GM10248 (cell line): ENCODE results near the gene SLC11A2.

Source experiments
- CTCF ChIA-PET: fragments of 300-600 bp; sonication (Branson Sonifier 250); formaldehyde crosslinking; extraction: SDS; loops from one replicate; lab custom pipeline; 2021; ENCODE audit warnings: antibody characterized with exemption; lab: Yijun Ruan, JAX
- POLR2A ChIA-PET: fragments of 350-650 bp; sonication (Branson Sonifier 250); formaldehyde crosslinking; extraction: SDS; loops from one replicate; lab custom pipeline; 2020; ENCODE audit warnings: antibody characterized with exemption; lab: Yijun Ruan, JAX
- DNase-seq: peaks from one replicate; pipeline ENCODE4 v3.0.0; 2012; ENCODE audit errors: extremely low spot score
- TF ChIP-seq, protein P1 (sequence below): IDR thresholded peaks from 2 replicates; pipeline ENCODE4 v1.5.1; 2012; ENCODE audit warnings: mild to moderate bottlenecking, low read depth; ENCODE audit errors: extremely low read depth, missing control alignments, control extremely low read depth

SLC11A2 gene

DNA sequence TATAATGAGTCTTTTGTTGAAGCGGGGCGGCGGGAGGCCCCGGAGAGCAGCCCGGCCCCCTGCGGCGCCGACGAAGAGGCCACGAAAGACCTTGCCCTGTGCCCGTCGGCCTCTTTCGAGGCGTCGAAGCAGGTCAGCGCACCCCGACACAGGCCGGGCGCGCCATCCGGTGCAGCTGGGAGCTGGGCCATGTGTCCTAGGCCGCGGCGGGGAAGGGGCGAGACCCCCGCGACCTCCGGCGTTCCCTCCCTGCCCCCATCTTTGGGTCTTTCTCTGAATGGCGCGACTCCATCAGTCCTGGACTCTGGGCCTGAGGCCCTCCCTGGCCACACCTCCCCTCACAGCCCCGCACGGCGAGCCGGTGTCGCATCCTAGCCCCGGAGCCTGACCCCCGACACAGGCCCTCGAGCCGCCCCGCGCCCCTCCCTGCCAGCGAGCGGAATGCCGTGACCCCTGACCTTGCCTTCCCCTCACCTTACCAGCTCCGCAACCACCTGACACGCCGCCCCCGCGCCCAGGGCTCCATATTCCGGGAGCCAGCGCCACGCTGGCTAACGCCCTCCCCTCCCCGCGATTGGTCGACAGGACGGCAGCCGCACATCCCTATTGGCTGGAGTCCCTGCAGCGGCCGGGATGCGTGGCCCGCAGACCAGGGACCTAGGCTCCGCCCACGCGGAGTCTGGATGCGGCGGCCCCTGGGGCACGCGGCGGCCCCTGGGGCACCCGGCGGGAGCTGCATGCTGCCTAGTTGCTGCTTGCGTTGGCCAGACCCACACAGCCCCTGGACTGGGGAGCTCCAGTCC lies at the start of gene SLC11A2:
SLC11A2 (minus strand) TSS at position 549 of the 803 bp plus-strand sequence. CDS start 15,656 bp downstream, outside the sequence.
- CTCF ChIA-PET, result interaction anchor here (0.8 to 2.4 kb wide), 11 partner anchors 9 to 261 kb away, joined by 3 to 14 read pairs (median 4); partner anchors contain the start of genes LETMD1 and POU6F1
- peak; percentile 97 for DNase-seq
- POLR2A ChIA-PET, result interaction anchor here (0.5 to 0.6 kb wide), 3 partner anchors 57 to 815 kb away, joined by 3 to 4 read pairs (median 3); no protein-coding TSS in a partner anchor
- TF ChIP-seq, protein P1, sequence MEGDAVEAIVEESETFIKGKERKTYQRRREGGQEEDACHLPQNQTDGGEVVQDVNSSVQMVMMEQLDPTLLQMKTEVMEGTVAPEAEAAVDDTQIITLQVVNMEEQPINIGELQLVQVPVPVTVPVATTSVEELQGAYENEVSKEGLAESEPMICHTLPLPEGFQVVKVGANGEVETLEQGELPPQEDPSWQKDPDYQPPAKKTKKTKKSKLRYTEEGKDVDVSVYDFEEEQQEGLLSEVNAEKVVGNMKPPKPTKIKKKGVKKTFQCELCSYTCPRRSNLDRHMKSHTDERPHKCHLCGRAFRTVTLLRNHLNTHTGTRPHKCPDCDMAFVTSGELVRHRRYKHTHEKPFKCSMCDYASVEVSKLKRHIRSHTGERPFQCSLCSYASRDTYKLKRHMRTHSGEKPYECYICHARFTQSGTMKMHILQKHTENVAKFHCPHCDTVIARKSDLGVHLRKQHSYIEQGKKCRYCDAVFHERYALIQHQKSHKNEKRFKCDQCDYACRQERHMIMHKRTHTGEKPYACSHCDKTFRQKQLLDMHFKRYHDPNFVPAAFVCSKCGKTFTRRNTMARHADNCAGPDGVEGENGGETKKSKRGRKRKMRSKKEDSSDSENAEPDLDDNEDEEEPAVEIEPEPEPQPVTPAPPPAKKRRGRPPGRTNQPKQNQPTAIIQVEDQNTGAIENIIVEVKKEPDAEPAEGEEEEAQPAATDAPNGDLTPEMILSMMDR, result no peak

DNA sequence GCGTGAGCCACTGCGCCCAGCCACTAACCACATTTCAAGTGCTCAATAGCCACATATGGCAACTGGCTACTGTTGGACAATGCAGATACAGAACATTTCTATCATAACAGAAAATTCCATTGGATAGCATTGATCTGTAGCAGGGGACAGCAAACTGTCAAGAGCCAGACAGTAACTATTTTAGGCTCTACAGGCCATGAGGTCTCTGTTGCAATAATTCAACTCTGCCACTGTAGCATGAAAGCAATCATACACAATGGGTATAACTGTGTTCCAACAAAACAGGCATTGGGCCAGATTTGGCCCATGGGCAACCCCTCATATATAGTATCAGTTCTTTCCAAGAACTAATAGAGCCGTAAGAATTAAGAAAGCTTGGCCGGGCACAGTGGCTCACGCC lies 49.2 kb upstream of the SLC11A2 start:
- DNase-seq, result no peak
- TF ChIP-seq, protein P1, result no peak
- CTCF ChIA-PET, result interaction anchor here (1.1 to 2.4 kb wide), 4 partner anchors 9 to 177 kb away, joined by 3 to 7 read pairs (median 4); no protein-coding TSS in a partner anchor
- POLR2A ChIA-PET, result interaction anchor here (2.3 kb wide), 1 partner anchor 8 kb away, joined by 18 read pairs; the partner anchor contains the start of gene CSRNP2

DNA sequence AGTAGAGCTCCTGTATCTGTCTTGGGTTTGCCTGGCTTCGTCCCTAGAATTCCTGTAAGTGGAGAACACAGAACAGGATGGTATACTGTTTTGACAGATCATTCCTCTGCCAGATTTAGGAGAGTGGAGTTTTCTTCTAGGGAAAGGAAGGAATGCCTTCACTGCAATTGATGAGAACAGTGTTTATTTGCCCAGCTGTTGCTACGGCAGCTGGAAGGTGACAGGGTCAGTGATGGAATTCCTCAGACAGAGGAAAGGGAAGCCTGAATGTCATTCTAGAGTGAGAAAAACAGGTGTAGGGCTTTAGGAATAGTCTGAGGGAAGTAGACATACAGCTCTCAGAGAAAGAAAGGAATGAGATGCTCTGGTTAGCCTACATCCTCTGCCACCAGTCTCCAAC lies 45.5 kb upstream of the SLC11A2 start:
- ChIA-PET CTCF (interaction anchor here (0.7 to 1.1 kb wide), 2 partner anchors 10 to 20 kb away, joined by 3 read pairs; no protein-coding TSS in a partner anchor), POLR2A (interaction anchor here (0.7 kb wide), 1 partner anchor 12 kb away, joined by 4 read pairs; the partner anchor contains the start of gene CSRNP2)
- TF ChIP-seq, protein P1, result no peak
- no peak for DNase-seq

DNA sequence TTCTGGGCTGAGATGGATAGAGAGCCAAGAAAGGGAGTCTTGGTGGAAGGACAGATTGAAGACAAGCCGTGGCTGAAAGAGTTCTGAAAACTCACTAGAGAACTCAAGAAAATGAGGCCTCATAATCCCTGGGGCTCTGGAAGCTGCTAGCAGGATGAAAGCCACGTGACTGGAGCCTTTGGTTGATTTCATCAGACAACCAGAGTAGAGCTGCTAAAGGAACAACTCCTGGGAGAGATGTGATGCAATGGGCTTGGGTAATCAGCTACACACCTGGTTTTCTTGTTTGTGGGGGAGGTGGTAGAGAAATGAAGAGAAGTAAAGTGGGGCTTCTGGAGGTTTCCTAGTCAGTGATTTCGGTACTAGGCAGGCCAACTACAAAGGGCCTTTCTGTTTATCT lies 43.8 kb upstream of the SLC11A2 start:
- TF ChIP-seq, protein P1, result no peak
- ChIA-PET CTCF (interaction anchor here (1.3 to 1.6 kb wide), 2 partner anchors 13 to 21 kb away, joined by 3 to 4 read pairs; no protein-coding TSS in a partner anchor), POLR2A (interaction anchor here (1.6 kb wide), 1 partner anchor 13 kb away, joined by 6 read pairs; the partner anchor contains the start of gene CSRNP2)
- no peak for DNase-seq

DNA sequence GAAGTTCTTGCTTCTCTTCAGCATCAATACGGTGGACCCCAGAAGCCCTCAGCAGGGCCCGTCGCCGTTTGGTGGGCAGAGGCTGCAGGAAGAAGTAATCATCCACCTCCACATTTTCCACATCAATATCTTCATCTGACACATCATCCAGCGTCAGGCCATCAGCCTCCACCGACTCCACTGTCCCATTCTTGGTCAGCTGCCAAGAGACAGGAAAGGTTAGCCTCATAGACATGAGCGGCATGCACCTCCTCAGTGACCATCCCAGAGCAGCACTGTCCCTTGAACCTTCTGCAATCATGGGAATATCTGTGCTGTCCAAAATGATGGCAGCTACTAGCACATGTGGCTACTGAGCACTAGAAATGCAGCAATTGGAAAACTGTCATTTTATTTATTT lies 41.6 kb upstream of the SLC11A2 start:
- no peak for DNase-seq
- ChIA-PET POLR2A (interaction anchor here (1.5 kb wide), 1 partner anchor 16 kb away, joined by 8 read pairs; the partner anchor contains the start of gene CSRNP2), CTCF (no interaction called here)
- TF ChIP-seq, protein P1, result no peak

DNA sequence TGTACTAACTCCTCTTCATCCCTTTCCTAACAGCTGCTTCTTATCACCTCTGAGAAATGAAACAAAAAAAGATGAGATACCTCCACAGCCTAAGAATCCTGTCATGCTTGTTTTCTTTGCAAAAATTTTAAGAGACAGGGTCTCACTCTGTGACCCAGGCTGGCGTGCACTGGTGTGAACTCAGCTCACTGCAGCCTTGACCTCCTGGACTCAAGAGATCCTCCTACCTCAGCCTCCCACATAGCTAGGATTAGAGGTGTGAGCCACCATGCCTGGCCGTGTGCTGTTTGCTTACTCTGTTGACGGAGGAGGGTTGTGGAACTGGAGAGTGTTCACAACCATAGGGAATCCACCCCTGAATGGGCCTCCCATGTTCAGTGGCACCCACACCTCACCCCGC lies 41.0 kb upstream of the SLC11A2 start:
- DNase-seq, result no peak
- ChIA-PET CTCF (interaction anchor here (0.9 to 1.0 kb wide), 2 partner anchors 8 to 15 kb away, joined by 3 to 4 read pairs; no protein-coding TSS in a partner anchor), POLR2A (interaction anchor here (1.5 kb wide), 1 partner anchor 16 kb away, joined by 8 read pairs; the partner anchor contains the start of gene CSRNP2)
- TF ChIP-seq, protein P1, result no peak
